GM12874 (cell line): Measurements from ENCODE around the gene LPP.

Source experiments
- TF ChIP-seq, protein P1 (sequence below): IDR thresholded peaks from 2 replicates; pipeline ENCODE4 v1.5.1; 2011; ENCODE audit warnings: low read depth, mild to moderate bottlenecking, control low read depth, low read length, moderate library complexity; ENCODE audit not compliant: insufficient read depth

The LPP gene

DNA sequence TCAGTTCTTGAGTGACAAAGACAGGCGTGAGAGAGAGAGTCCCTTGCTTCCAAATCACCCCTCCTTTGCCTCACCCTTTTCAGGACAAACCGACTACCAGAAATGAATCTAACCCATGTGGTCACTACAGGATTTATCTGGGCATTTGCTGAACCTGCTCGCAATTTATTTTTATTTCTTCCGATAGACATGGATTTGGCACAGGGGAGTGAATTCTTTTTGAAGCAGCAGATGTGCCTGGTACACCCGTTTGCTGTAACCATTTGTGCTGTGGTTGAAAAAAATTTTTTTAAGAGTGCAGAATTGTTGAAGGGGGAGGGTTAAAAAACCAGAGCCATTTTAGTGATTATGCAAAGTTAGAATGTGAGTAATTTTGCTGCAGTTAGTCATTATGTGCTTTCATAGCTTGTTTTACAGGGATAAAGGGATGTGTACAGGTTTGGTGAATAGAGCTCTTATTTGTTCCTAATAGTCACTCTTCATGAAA lies 442.0 kb downstream of the LPP start:
- TF ChIP-seq, protein P1, sequence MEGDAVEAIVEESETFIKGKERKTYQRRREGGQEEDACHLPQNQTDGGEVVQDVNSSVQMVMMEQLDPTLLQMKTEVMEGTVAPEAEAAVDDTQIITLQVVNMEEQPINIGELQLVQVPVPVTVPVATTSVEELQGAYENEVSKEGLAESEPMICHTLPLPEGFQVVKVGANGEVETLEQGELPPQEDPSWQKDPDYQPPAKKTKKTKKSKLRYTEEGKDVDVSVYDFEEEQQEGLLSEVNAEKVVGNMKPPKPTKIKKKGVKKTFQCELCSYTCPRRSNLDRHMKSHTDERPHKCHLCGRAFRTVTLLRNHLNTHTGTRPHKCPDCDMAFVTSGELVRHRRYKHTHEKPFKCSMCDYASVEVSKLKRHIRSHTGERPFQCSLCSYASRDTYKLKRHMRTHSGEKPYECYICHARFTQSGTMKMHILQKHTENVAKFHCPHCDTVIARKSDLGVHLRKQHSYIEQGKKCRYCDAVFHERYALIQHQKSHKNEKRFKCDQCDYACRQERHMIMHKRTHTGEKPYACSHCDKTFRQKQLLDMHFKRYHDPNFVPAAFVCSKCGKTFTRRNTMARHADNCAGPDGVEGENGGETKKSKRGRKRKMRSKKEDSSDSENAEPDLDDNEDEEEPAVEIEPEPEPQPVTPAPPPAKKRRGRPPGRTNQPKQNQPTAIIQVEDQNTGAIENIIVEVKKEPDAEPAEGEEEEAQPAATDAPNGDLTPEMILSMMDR: no peak

DNA sequence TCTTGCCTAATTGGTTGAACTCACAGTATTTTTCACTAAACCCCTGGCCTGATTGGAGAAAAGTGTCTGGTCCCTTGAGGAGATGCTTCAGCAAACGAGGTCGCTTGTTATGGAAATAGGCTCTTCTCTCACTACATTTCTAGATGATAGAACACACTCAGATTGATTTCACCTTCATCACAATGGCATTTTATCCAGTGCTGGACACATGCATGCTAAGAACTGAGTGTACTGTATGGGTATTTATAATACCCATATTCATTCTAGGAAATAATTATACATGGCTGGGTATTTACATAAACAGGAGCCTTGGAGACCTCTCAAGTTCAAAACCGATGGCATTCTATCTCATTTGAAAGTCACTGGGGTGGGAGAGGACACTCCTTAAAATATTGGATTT lies 444.9 kb downstream of the LPP start:
- TF ChIP-seq, protein P1: no peak

DNA sequence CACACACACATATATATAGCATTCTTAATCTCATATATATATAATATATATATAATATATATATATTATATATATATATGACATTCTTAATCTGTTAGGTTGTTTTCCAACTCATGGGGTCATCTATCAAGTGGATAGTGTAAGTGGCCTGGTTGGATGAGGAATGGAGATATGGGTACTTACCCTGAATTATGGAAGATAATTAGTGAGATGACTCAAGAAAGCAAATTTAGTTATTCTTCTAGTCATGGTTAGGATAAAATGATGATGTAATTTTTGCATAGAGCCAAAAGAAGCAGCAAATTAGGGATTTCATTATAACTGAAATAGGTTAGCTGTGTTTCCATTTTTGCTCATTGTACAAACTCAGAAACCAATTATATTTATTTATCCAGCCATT lies 448.2 kb downstream of the LPP start:
- TF ChIP-seq, protein P1: no peak

DNA sequence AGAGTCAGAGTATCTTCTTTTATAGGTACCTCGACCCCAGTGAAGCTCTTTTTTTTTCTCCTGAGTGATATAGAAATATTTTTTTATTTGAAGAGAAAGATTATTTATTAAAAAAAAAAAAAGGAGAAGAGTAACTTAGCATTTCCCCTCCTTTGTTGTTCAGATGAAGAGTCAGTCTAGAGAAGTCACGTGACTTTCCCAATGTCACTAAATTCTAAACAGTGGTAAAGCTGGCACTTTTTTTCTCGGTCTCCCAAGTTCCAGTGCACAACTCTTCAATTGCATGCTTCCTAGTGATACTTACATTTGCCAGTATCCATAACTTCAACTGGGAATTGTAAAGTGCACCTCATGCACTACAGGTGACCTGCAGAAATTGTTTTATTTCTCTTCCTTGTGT lies 448.7 kb downstream of the LPP start:
- TF ChIP-seq, protein P1: no peak

DNA sequence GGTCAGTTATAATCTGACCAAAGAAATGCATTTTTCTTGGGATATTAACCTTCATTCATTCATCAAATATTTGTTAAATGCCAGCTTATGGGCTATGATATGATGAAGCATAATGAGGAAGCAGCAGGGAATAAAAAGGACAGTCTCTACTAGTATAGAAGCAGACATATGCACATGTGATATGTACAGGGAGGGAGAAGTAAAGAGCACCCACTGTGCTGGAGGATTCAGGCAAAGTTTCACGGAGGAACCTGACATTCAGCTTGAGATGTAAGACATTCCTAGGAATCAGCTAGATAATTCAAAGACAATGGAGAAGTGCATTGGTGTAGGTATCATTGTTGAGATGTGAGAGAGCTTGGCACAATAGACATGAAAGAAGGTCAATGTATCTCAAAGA lies 450.7 kb downstream of the LPP start:
- TF ChIP-seq, protein P1: no peak

DNA sequence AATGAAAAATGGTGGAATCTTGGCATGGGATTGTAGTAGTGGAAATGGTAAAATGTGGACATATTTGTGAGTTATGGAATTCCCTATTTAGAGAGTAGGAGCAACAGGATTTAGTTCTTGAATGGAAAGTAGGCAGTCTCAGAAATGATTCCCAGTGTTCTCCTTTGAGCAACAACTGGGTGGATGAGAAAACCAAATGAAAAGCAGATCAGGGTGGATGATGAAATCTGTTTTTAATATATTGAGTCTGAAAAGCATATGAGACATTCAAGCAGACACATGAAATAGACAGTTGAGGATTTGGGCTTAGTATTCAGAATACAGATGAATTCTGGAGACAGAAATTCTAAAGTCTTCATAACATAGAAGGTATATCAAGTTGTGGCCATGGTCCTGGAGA lies 451.3 kb downstream of the LPP start:
- TF ChIP-seq, protein P1: no peak

DNA sequence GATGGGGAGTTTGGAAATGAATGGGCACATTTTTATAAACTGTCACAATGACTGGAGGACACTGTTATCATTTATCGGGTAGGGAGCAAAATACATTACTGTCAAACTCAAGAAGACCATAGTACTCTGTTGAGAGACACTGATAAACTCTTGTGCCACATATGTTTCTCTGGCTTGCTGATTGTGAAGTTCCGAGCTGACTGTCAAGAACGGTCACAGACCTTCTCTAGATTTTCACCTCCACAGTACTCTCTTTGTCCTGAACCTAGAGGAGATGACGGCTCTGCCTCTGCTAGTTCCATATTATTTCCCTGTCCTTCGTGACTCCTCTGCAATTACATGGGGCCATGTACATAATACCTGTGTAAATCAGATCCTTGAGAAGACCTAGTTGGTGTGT lies 451.9 kb downstream of the LPP start:
- TF ChIP-seq, protein P1: no peak
